Islet precursor cell (in vitro differentiated cells): ENCODE data around the gene ACOXL.

Experiments used
- DNase-seq: peaks from one replicate; pipeline ENCODE4 v3.0.0-alpha.2; 2018

ACOXL gene

GRCh38 chr2:110764931-110765330 lies 32.6 kb downstream of the ACOXL start:
- no peak for DNase-seq

- DNase-seq = no peak
Observed at GRCh38 chr2:110766291-110766690, 33.9 kb downstream of the ACOXL start.

- DNase-seq = no peak
Observed at GRCh38 chr2:110768591-110768990, 36.2 kb downstream of the ACOXL start.

- no peak for DNase-seq
Observed at GRCh38 chr2:110770404-110770958, 38.1 kb downstream of the ACOXL start.

GRCh38 chr2:110770959-110771431 lies 38.6 kb downstream of the ACOXL start:
- no peak for DNase-seq

- DNase-seq = no peak
Observed at GRCh38 chr2:110771547-110772382, 39.4 kb downstream of the ACOXL start.

GRCh38 chr2:110772383-110772755 lies 40.0 kb downstream of the ACOXL start:
- DNase-seq = no peak

GRCh38 chr2:110773401-110773921 lies 41.1 kb downstream of the ACOXL start:
- DNase-seq = no peak

- no peak for DNase-seq
Observed at GRCh38 chr2:110774701-110775100, 42.3 kb downstream of the ACOXL start.

- no peak for DNase-seq
Observed at GRCh38 chr2:110777531-110778311, 45.3 kb downstream of the ACOXL start.

GRCh38 chr2:110780461-110780860 lies 48.1 kb downstream of the ACOXL start:
- DNase-seq = no peak

- DNase-seq = no peak
Observed at GRCh38 chr2:110783196-110783873, 51.0 kb downstream of the ACOXL start.

- no peak for DNase-seq
Observed at GRCh38 chr2:110784047-110784631, 51.8 kb downstream of the ACOXL start.

- DNase-seq = no peak
Observed at GRCh38 chr2:110785439-110785838, 53.1 kb downstream of the ACOXL start.

- DNase-seq = no peak
Observed at GRCh38 chr2:110788976-110789375, 56.6 kb downstream of the ACOXL start.

- DNase-seq = no peak
Observed at GRCh38 chr2:110789706-110790105, 57.3 kb downstream of the ACOXL start.

- DNase-seq = no peak
Observed at GRCh38 chr2:110790907-110791306, 58.5 kb downstream of the ACOXL start.

GRCh38 chr2:110791435-110791834 lies 59.1 kb downstream of the ACOXL start:
- no peak for DNase-seq

- DNase-seq = no peak
Observed at GRCh38 chr2:110793034-110793433, 60.7 kb downstream of the ACOXL start.

- DNase-seq = no peak
Observed at GRCh38 chr2:110794390-110794789, 62.0 kb downstream of the ACOXL start.

- no peak for DNase-seq
Observed at GRCh38 chr2:110794951-110795350, 62.6 kb downstream of the ACOXL start.

- no peak for DNase-seq
Observed at GRCh38 chr2:110796716-110797301, 64.4 kb downstream of the ACOXL start.
